Cardiac fibroblast (primary cell): ENCODE results near the gene NLGN1.

Experiments used
- DNase-seq, 2 donors: peaks; one replicate each; pipeline versions ENCODE4 v3.0.0 to v3.0.0-alpha.2; 2010; ENCODE audit warnings: low read depth in 2 of 2
- H3K4me3 ChIP-seq, 2 donors: replicated peaks in 1 of 2; 1 replicate in 1 of 2; 2 replicates in 1 of 2; pipeline ENCODE4 v1.5.1; 2011; ENCODE audit warnings: low read depth in 2 of 2, low read length in 2 of 2, mild to moderate bottlenecking in 2 of 2, moderate library complexity in 1 of 2
- CTCF ChIP-seq: IDR thresholded peaks from one replicate; pipeline ENCODE4 v1.5.1; 2011; ENCODE audit warnings: low read depth, mild to moderate bottlenecking, low read length, inconsistent platforms

The NLGN1 gene

GRCh38 chr3:174216946-174217718, 819.6 kb downstream of the NLGN1 start:
- no peak for TF ChIP-seq CTCF
- no peak for DNase-seq
- no peak overlapping the region for H3K4me3 ChIP-seq

DNA sequence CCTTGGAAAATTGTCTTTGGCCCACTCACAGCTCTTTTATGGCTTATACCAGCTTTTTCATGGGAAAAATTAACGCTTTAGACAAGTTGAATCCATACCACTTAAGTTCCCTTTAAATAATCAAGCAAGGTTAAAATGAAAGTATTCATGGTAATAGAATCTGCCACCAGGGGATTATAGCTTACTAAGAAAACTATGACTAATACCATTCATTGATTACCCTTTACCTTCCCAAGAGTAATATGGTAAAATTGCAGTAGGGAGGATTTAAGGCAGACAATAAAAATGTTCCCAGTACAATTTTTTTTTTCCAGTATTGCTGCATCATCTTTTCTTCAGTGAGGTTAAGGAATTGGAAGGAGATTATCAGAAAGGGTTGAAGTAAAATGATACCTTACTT, 820.5 kb downstream of the NLGN1 start:
- H3K4me3 ChIP-seq: no peak overlapping the region
- TF ChIP-seq CTCF: no peak
- DNase-seq: peak in 1 of 2 donors; percentile 41

DNA sequence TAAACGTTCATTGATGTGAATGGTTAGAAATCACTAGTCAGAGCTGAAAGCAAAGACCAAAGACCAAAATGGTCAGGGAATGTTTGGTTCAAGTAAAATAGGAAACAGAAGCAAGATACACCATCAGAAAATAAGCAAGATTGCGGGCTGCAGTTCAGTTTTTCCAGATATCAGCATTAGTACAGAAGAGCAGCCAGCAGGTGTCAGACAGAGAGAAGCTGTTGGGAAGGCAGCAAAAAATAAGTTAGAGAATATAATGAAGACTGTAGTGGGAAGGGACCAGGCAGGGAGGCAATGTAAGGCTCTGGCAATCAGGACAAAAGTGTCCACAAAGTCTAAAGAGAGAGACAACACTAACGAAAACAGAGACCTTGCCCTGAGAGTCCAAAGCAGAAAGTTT, 822.2 kb downstream of the NLGN1 start:
- H3K4me3 ChIP-seq: no peak overlapping the region
- no peak for TF ChIP-seq CTCF
- no peak for DNase-seq

DNA sequence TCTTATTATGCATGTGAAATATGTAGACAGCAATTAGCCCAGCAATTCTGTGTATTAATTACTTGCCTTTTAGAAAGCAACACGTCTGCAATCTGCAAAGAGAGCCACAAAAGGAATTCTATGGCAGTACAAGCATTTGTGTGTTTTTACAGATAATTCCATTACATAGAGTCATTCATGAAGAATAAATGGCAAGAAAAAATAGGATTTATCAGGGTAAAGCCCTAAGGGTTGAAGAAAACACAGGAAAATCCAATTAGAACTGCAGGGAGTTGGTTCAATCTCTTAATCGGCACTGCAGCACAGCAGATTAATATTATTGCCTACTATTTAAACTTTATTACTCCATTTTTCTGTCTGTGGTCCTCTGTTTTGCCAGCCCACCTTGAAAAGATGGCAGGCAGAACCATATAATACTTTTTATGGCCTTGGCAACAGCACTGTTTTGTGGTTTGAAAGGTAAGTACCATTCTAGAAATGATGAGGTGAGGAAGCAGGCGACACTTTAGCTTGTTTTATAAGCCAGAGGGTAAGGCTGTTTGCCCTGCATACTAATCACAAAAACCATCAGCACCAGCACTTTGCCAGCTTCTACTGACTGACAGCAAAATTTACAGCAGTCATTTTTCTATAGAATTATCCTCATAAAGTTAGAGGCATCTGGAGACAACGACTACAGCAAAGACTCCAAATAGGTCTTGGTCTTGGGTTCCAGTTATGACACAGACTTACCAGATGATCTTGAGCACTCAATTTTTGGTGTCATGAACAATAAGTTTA, 823.4 kb downstream of the NLGN1 start:
- H3K4me3 ChIP-seq: no peak overlapping the region
- no peak for DNase-seq
- TF ChIP-seq CTCF: no peak

GRCh38 chr3:174223042-174223441, 825.5 kb downstream of the NLGN1 start:
- DNase-seq: no peak
- no peak for TF ChIP-seq CTCF
- no peak overlapping the region for H3K4me3 ChIP-seq

- no peak overlapping the region for H3K4me3 ChIP-seq
- DNase-seq: no peak
- TF ChIP-seq CTCF: no peak
These were observed 826.1 kb downstream of the NLGN1 start for GRCh38 chr3:174223626-174224025.
